Measurements from ENCODE around the gene UNKL.

Gene UNKL

GRCh38 chr16:1385232-1385631 is 29.3 kb downstream of the UNKL start:
- DNase-seq (ENCODE audit: low read depth), result no peak
- H3K4me3 ChIP-seq (ENCODE audit: control insufficient read depth, low read depth, low read length), result no peak overlapping the region
- no peak for TF ChIP-seq CTCF (conservative IDR thresholded peaks at IDR 0.05; ENCODE audit: control insufficient read depth, insufficient read depth, low read depth, low read length)

- no peak for DNase-seq (ENCODE audit: low read depth)
- H3K4me3 ChIP-seq (ENCODE audit: control insufficient read depth, low read depth, low read length), result no peak overlapping the region
- TF ChIP-seq CTCF (conservative IDR thresholded peaks at IDR 0.05; ENCODE audit: control insufficient read depth, insufficient read depth, low read depth, low read length), result no peak
These were observed 30.9 kb downstream of the UNKL start for GRCh38 chr16:1383556-1383955.

GRCh38 chr16:1381612-1382406 is 32.7 kb downstream of the UNKL start:
- no peak for DNase-seq (ENCODE audit: low read depth)
- no peak overlapping the region for H3K4me3 ChIP-seq (ENCODE audit: control insufficient read depth, low read depth, low read length)
- no peak for TF ChIP-seq CTCF (conservative IDR thresholded peaks at IDR 0.05; ENCODE audit: control insufficient read depth, insufficient read depth, low read depth, low read length)

GRCh38 chr16:1380195-1380594 is 34.3 kb downstream of the UNKL start:
- no peak for DNase-seq (ENCODE audit: low read depth)
- no peak overlapping the region for H3K4me3 ChIP-seq (ENCODE audit: control insufficient read depth, low read depth, low read length)
- TF ChIP-seq CTCF (conservative IDR thresholded peaks at IDR 0.05; ENCODE audit: control insufficient read depth, insufficient read depth, low read depth, low read length), result no peak

GRCh38 chr16:1379304-1380076 is 35.0 kb downstream of the UNKL start:
- DNase-seq (ENCODE audit: low read depth), result peak; percentile 39
- TF ChIP-seq CTCF (conservative IDR thresholded peaks at IDR 0.05; ENCODE audit: control insufficient read depth, insufficient read depth, low read depth, low read length), result no peak
- peak overlapping the region; percentile 20 for H3K4me3 ChIP-seq (ENCODE audit: control insufficient read depth, low read depth, low read length)

GRCh38 chr16:1378804-1379303 is 35.6 kb downstream of the UNKL start:
- peak; percentile 74 for DNase-seq (ENCODE audit: low read depth)
- no peak for TF ChIP-seq CTCF (conservative IDR thresholded peaks at IDR 0.05; ENCODE audit: control insufficient read depth, insufficient read depth, low read depth, low read length)
- H3K4me3 ChIP-seq (ENCODE audit: control insufficient read depth, low read depth, low read length), result peak overlapping the region; percentile 20
